IPS-18a (cell line): ENCODE data around the gene TMCC1.

ENCODE experiments used
- H3K27ac ChIP-seq: one replicate; pipeline ENCODE4 v1.5.1; 2013; ENCODE audit warnings: low read length
- H3K27me3 ChIP-seq: one replicate; pipeline ENCODE4 v1.6.1; 2013; ENCODE audit warnings: mild to moderate bottlenecking, low read length; ENCODE audit not compliant: control insufficient read depth, insufficient read depth
- H3K36me3 ChIP-seq: one replicate; pipeline ENCODE4 v1.6.1; 2013; ENCODE audit warnings: low read depth, low read length; ENCODE audit not compliant: control insufficient read depth
- H3K4me1 ChIP-seq: one replicate; pipeline ENCODE4 v1.6.1; 2013; ENCODE audit warnings: low read depth, low read length; ENCODE audit not compliant: control insufficient read depth
- H3K4me3 ChIP-seq: one replicate; pipeline ENCODE4 v1.5.1; 2013; ENCODE audit warnings: low read length
- H3K9ac ChIP-seq: one replicate; pipeline ENCODE4 v1.6.1; 2013; ENCODE audit warnings: mild to moderate bottlenecking, low read length, moderate library complexity
- H3K9me3 ChIP-seq: one replicate; pipeline ENCODE4 v1.6.1; 2013; ENCODE audit warnings: low read depth, low read length; ENCODE audit not compliant: control insufficient read depth

The TMCC1 gene

GRCh38 chr3:129603991-129604749 lies 289.3 kb downstream of the TMCC1 start:
- Histone ChIP-seq H3K9ac (no peak overlapping the region), H3K4me1 (peaks cover 38% of the 10 kb centered on the region), H3K27ac (no peak overlapping the region), H3K4me3 (peak overlapping the region; percentile 40), H3K36me3 (no peaks in the 10 kb centered on the region), H3K27me3 (peaks cover 42% of the 10 kb centered on the region), H3K9me3 (no peaks in the 10 kb centered on the region)

GRCh38 chr3:129603561-129603942 lies 290.0 kb downstream of the TMCC1 start:
- no peak overlapping the region for H3K4me3 ChIP-seq
- H3K9ac ChIP-seq = no peak overlapping the region
- peaks cover 35% of the 10 kb centered on the region for H3K4me1 ChIP-seq
- H3K36me3 ChIP-seq = no peaks in the 10 kb centered on the region
- H3K27me3 ChIP-seq = peaks cover 41% of the 10 kb centered on the region
- no peak overlapping the region for H3K27ac ChIP-seq
- H3K9me3 ChIP-seq = no peaks in the 10 kb centered on the region

GRCh38 chr3:129602730-129603560 lies 290.6 kb downstream of the TMCC1 start:
- Histone ChIP-seq H3K36me3 (no peaks in the 10 kb centered on the region), H3K4me1 (peaks cover 35% of the 10 kb centered on the region)

GRCh38 chr3:129602309-129602708 lies 291.2 kb downstream of the TMCC1 start:
- Histone ChIP-seq H3K4me1 (peaks cover 36% of the 10 kb centered on the region), H3K9me3 (no peaks in the 10 kb centered on the region), H3K27ac (no peak overlapping the region), H3K36me3 (no peaks in the 10 kb centered on the region), H3K9ac (no peak overlapping the region), H3K4me3 (no peak overlapping the region), H3K27me3 (peaks cover 28% of the 10 kb centered on the region)

More at GRCh38 chr3:129602730-129603560, 290.6 kb downstream of the TMCC1 start:
- no peaks in the 10 kb centered on the region for H3K9me3 ChIP-seq
- H3K27ac ChIP-seq = no peak overlapping the region
- peaks cover 35% of the 10 kb centered on the region for H3K27me3 ChIP-seq
- no peak overlapping the region for H3K9ac ChIP-seq
- H3K4me3 ChIP-seq = no peak overlapping the region

GRCh38 chr3:129601713-129602112 lies 291.8 kb downstream of the TMCC1 start:
- Histone ChIP-seq H3K27me3 (peaks cover 24% of the 10 kb centered on the region), H3K27ac (no peak overlapping the region), H3K9ac (no peak overlapping the region), H3K4me1 (peaks cover 36% of the 10 kb centered on the region), H3K9me3 (no peaks in the 10 kb centered on the region), H3K4me3 (no peak overlapping the region), H3K36me3 (no peaks in the 10 kb centered on the region)

DNA sequence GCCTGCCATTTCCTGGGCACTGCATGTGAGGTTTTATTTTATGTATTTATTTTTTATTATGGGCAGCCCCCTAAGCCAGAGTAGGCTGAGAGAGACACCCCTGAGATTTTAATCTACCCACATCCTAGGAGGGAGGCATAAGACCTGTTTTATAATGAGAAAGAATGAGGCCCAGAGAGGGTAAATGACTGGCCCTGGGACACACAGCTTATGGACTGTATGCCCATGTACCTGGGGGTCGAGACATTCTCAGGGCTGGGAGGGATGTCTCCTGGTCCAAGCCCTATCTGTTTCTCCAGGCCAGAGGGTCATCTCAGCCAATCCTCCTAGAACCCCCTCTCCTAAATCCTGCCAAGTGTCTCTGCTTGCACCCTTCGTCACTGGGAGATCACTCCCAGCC lies 293.2 kb downstream of the TMCC1 start:
- H3K9me3 ChIP-seq = no peaks in the 10 kb centered on the region
- no peak overlapping the region for H3K9ac ChIP-seq
- H3K27ac ChIP-seq = no peak overlapping the region
- H3K36me3 ChIP-seq = no peaks in the 10 kb centered on the region
- H3K4me3 ChIP-seq = no peak overlapping the region
- H3K27me3 ChIP-seq = peaks cover 15% of the 10 kb centered on the region
- peaks cover 44% of the 10 kb centered on the region for H3K4me1 ChIP-seq

DNA sequence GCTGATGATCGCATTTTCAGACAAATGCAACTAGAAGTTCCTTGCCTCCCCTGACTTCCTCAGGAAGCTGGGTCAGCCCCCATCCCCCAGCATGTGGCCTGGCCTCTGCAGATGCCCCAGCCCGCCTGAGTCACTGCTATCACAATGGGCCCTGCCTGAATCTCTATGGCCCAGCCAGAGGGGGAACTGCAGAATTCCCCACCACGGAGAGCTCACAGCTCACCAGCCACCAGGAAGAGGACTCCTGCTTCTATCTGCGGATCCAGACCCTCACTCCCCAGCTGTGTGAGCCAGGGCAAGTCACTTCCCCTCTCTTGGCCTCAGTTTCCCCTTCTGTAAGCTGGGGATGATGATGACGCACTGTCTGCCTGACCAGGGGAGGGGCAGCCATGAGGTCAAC lies 293.9 kb downstream of the TMCC1 start:
- no peaks in the 10 kb centered on the region for H3K36me3 ChIP-seq
- H3K9ac ChIP-seq = no peak overlapping the region
- H3K9me3 ChIP-seq = no peaks in the 10 kb centered on the region
- H3K4me1 ChIP-seq = peaks cover 44% of the 10 kb centered on the region
- H3K4me3 ChIP-seq = no peak overlapping the region
- H3K27me3 ChIP-seq = peaks cover 8% of the 10 kb centered on the region
- peak overlapping the region; percentile 24 for H3K27ac ChIP-seq

DNA sequence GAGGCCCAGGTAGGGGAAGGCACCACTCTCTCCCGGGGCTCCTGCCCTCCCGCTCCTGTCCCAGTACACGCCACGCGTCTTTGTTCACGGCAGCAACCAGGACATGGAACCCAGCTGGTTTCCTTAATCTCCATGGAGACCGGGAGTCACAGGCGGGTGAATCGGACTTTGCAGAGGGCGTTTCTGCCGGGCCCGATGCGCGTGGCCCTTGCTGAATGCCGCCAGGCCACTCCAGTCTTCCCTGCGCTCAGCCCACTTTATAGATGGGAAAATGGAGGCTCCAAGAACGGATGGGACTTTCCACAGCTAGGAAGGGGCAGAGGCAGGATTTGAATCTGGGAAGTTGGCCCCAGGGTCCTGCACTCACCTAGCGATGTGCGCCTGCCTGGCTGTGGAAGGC lies 294.4 kb downstream of the TMCC1 start:
- H3K36me3 ChIP-seq = no peaks in the 10 kb centered on the region
- no peaks in the 10 kb centered on the region for H3K9me3 ChIP-seq
- H3K9ac ChIP-seq = no peak overlapping the region
- no peak overlapping the region for H3K4me3 ChIP-seq
- H3K27me3 ChIP-seq = peaks cover 8% of the 10 kb centered on the region
- no peak overlapping the region for H3K27ac ChIP-seq
- H3K4me1 ChIP-seq = peaks cover 48% of the 10 kb centered on the region

DNA sequence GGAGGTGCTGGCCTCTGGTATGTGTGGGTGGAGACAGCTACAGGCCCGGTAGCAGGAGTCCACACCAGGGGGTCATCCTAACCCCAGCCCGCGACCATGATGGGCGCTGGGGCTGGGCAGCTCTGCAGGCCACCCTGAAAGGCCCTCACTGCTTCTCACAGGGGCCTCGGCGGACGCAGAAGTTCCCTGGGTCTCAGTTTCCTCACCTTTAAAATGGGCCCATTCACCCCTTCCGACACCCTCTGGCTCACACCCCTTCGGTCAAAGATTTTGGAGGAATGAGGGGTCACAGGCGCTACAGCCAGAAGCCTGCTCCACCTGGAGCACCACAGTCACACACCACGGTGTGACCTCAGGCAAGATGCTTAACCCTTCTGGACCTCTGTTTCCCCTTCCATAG lies 295.0 kb downstream of the TMCC1 start:
- peaks cover 54% of the 10 kb centered on the region for H3K4me1 ChIP-seq
- H3K27me3 ChIP-seq = peaks cover 6% of the 10 kb centered on the region
- H3K9ac ChIP-seq = no peak overlapping the region
- no peaks in the 10 kb centered on the region for H3K9me3 ChIP-seq
- no peaks in the 10 kb centered on the region for H3K36me3 ChIP-seq
- no peak overlapping the region for H3K27ac ChIP-seq
- H3K4me3 ChIP-seq = no peak overlapping the region

GRCh38 chr3:129598000-129598381 lies 295.5 kb downstream of the TMCC1 start:
- Histone ChIP-seq H3K9me3 (no peaks in the 10 kb centered on the region), H3K27ac (no peak overlapping the region), H3K4me3 (no peak overlapping the region), H3K4me1 (peaks cover 56% of the 10 kb centered on the region), H3K9ac (no peak overlapping the region), H3K36me3 (no peaks in the 10 kb centered on the region), H3K27me3 (peaks cover 6% of the 10 kb centered on the region)
